Glutamatergic neuron (in vitro differentiated cells): ENCODE results near the gene FARS2. TPM values are rescaled to one million over a fixed set of nuclear protein-coding genes. Genes with fewer than 3 reads are reported as not detected.

Experiments used
- DNase-seq: peaks from one replicate; pipeline ENCODE4 v3.0.0; 2022
- H3K27ac Mint-ChIP-seq: one replicate; pipeline ENCODE4 v1.8.0; 2020; ENCODE audit warnings: mild to moderate bottlenecking, mixed read lengths, inconsistent platforms; ENCODE audit not compliant: unreplicated experiment
- H3K27me3 Mint-ChIP-seq: one replicate; pipeline ENCODE4 v1.8.0; 2020; ENCODE audit warnings: mild to moderate bottlenecking, moderate library complexity, mixed read lengths, inconsistent platforms; ENCODE audit not compliant: unreplicated experiment
- H3K36me3 Mint-ChIP-seq: one replicate; pipeline ENCODE4 v1.8.0; 2020; ENCODE audit warnings: mild to moderate bottlenecking, mixed read lengths, inconsistent platforms; ENCODE audit not compliant: unreplicated experiment
- H3K4me1 Mint-ChIP-seq: one replicate; pipeline ENCODE4 v1.8.0; 2020; ENCODE audit warnings: mild to moderate bottlenecking, low read depth, mixed read lengths, inconsistent platforms; ENCODE audit not compliant: unreplicated experiment
- H3K4me3 Mint-ChIP-seq: one replicate; pipeline ENCODE4 v1.8.0; 2020; ENCODE audit warnings: mild to moderate bottlenecking, mixed read lengths, inconsistent platforms; ENCODE audit not compliant: unreplicated experiment
- H3K9me3 Mint-ChIP-seq: one replicate; pipeline ENCODE4 v1.8.0; 2020; ENCODE audit warnings: mild to moderate bottlenecking, moderate library complexity, mixed read lengths, inconsistent platforms; ENCODE audit not compliant: unreplicated experiment
- CTCF ChIP-seq: fragments of 200-600 bp; sonication (generic); IDR thresholded peaks from one replicate; pipeline ENCODE4 v1.5.0; 2021; ENCODE audit not compliant: partially characterized antibody, unreplicated experiment
- total RNA-seq: library from RNA; stranded (reverse); fragmentation: NEBNext Ultra II Directional; extraction: Animal tissue kit (Norgen Biotek cat#: 25700); gene quantifications from one replicate; pipeline ENCODE4 v1.2.1, GENCODE V29; 2021; ENCODE audit not compliant: unreplicated experiment

FARS2 gene
- total RNA-seq, 1 donor from 2014 or later: 14.2 TPM

- Mint-ChIP-seq H3K27ac (no peak overlapping the region), H3K4me1 (peaks cover 9% of the 10 kb centered on the region), H3K4me3 (no peak overlapping the region)
These were observed 150.7 kb downstream of the FARS2 start for GRCh38 chr6:5412017-5412416.

GRCh38 chr6:5412663-5413062 lies 151.3 kb downstream of the FARS2 start:
- DNase-seq: no peak
- Mint-ChIP-seq H3K4me3 (no peak overlapping the region), H3K27me3 (no peaks in the 10 kb centered on the region), H3K4me1 (peaks cover 9% of the 10 kb centered on the region), H3K9me3 (peaks cover 4% of the 10 kb centered on the region), H3K27ac (no peak overlapping the region), H3K36me3 (no peaks in the 10 kb centered on the region)
- no peak for TF ChIP-seq CTCF

More at GRCh38 chr6:5412017-5412416, 150.7 kb downstream of the FARS2 start:
- Mint-ChIP-seq H3K36me3 (no peaks in the 10 kb centered on the region), H3K9me3 (peaks cover 2% of the 10 kb centered on the region), H3K27me3 (no peaks in the 10 kb centered on the region)
- no peak for TF ChIP-seq CTCF
- peak; percentile 34 for DNase-seq

DNA sequence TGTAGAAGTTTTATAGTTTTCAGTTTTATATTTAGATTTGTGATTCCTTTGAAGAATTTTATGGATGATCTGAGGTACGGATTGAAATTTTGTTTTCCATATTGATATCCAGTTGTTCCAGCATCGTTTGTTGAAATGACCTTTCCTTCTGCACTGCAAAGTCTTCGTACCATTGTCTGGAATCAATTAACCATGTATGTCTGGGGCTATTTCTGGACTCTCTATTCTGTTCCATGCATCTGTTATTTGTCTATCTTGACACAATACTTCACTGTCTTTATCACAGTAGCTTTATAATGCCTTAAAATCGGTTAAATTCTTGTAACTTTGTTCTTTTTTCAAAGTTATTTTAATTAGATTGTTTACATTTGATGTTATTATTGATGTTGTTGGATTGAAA lies 154.9 kb downstream of the FARS2 start:
- peaks cover 9% of the 10 kb centered on the region for H3K4me1 Mint-ChIP-seq
- H3K27me3 Mint-ChIP-seq: no peaks in the 10 kb centered on the region
- H3K4me3 Mint-ChIP-seq: no peak overlapping the region
- no peak for TF ChIP-seq CTCF
- no peak overlapping the region for H3K27ac Mint-ChIP-seq
- H3K9me3 Mint-ChIP-seq: peaks cover 4% of the 10 kb centered on the region
- no peak for DNase-seq
- H3K36me3 Mint-ChIP-seq: peaks cover 13% of the 10 kb centered on the region

DNA sequence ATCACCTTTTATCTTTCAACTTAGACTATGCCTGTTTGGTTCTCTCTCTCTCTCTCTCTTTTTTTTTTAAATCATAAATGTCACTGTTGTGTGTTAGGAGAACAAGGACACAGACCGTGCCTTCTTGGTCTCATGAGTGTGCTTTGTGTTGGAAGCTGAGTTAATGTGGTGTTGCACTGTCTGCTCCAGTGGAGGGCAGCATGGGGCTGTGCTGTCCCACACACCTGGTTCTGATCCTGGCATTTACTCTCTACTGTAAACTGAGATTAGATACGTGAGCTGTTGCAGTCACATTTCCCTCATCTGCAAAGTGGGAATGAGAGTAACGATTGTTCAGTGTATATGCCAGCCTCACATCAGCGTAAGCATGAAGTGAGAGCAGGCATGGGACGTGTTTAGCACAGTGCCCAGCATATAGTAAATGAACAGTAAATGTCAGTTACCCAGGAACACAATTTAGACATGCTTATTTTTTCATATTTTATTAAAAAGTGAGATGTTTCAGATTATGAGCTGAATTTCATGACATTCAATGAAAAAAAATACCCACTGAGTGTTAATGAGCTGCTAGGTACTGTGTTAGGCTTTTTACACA lies 161.1 kb downstream of the FARS2 start:
- peak; percentile 34 for DNase-seq
- H3K4me1 Mint-ChIP-seq: peaks cover 10% of the 10 kb centered on the region
- H3K4me3 Mint-ChIP-seq: no peak overlapping the region
- peaks cover 1% of the 10 kb centered on the region for H3K27me3 Mint-ChIP-seq
- peaks cover 5% of the 10 kb centered on the region for H3K9me3 Mint-ChIP-seq
- TF ChIP-seq CTCF: peak; percentile 13
- H3K36me3 Mint-ChIP-seq: peaks cover 13% of the 10 kb centered on the region
- no peak overlapping the region for H3K27ac Mint-ChIP-seq

GRCh38 chr6:5423251-5423650 lies 161.9 kb downstream of the FARS2 start:
- H3K27me3 Mint-ChIP-seq: peaks cover 1% of the 10 kb centered on the region
- peaks cover 10% of the 10 kb centered on the region for H3K4me1 Mint-ChIP-seq
- peaks cover 13% of the 10 kb centered on the region for H3K36me3 Mint-ChIP-seq
- no peak overlapping the region for H3K27ac Mint-ChIP-seq
- no peak for TF ChIP-seq CTCF
- no peak for DNase-seq
- H3K4me3 Mint-ChIP-seq: no peak overlapping the region
- H3K9me3 Mint-ChIP-seq: peaks cover 4% of the 10 kb centered on the region
